ENCODE data around the gene RELB. TPM values are rescaled to one million over a fixed set of nuclear protein-coding genes. Genes with fewer than 3 reads are reported as not detected.

Gene RELB
- total RNA-seq, 1 experiment from 2014 or later, result 15.2 TPM

GRCh38 chr19:45086480-45086879, 85.2 kb downstream of the RELB start:
- no peaks in the 10 kb centered on the region for H3F3A ChIP-seq (ENCODE audit: low read length, unreplicated experiment)
- H3K36me3 ChIP-seq (ENCODE audit: low read depth, low read length), result no peaks in the 10 kb centered on the region; the same call in 1 of the 2 replicates
- no peaks in the 10 kb centered on the region for H3K9me3 ChIP-seq (ENCODE audit: low read length)
- no peaks in the 10 kb centered on the region for H3K9me2 ChIP-seq (replicated peaks; ENCODE audit: low read length)
- peaks cover 7% of the 10 kb centered on the region for H3K4me1 ChIP-seq (ENCODE audit: insufficient read depth, low read length)
- H3K27ac ChIP-seq (ENCODE audit: low read length), result no peak overlapping the region
- no peaks in the 10 kb centered on the region for H3K27me3 ChIP-seq (ENCODE audit: low read length)
- intact Hi-C loops (cut with micrococcal nuclease), result no loop called here
- H3K4me3 ChIP-seq (ENCODE audit: low read length), result no peak overlapping the region
- TF ChIP-seq EZH2 (IDR thresholded peaks at IDR 0.05; ENCODE audit: low read length, unreplicated experiment) (no peak), EZH2phosphoT487 (IDR thresholded peaks at IDR 0.05; ENCODE audit: borderline replicate concordance, low read length) (no peak), CTCF (conservative IDR thresholded peaks at IDR 0.05; ENCODE audit: low read depth, low read length) (no peak)
- ChIA-PET POLR2A (ENCODE audit: unreplicated experiment) (no interaction called here), CTCF (no interaction called here)
- ATAC-seq (no peak), DNase-seq (no peak)
- H2AFZ ChIP-seq (ENCODE audit: low read length), result no peak overlapping the region
- no peaks in the 10 kb centered on the region for H4K20me1 ChIP-seq (ENCODE audit: low read length)
- no peak overlapping the region for H3K4me2 ChIP-seq (ENCODE audit: low read length)
- peaks cover 19% of the 10 kb centered on the region for H3K79me2 ChIP-seq (ENCODE audit: low read length)
- no peak overlapping the region for H3K9ac ChIP-seq (ENCODE audit: low read length)
- no TSS peak for BruUV-seq (replicated peaks)

GRCh38 chr19:45087531-45087930, 86.3 kb downstream of the RELB start:
- DNase-seq (no peak), ATAC-seq (no peak)
- Histone ChIP-seq H3K4me2 (ENCODE audit: low read length) (no peak overlapping the region), H3F3A (ENCODE audit: low read length, unreplicated experiment) (no peaks in the 10 kb centered on the region), H2AFZ (ENCODE audit: low read length) (no peak overlapping the region), H3K27ac (ENCODE audit: low read length) (no peak overlapping the region), H3K4me1 (ENCODE audit: insufficient read depth, low read length) (peaks cover 11% of the 10 kb centered on the region), H3K79me2 (ENCODE audit: low read length) (peaks cover 9% of the 10 kb centered on the region), H3K4me3 (ENCODE audit: low read length) (no peak overlapping the region), H3K9ac (ENCODE audit: low read length) (no peak overlapping the region), H4K20me1 (ENCODE audit: low read length) (no peaks in the 10 kb centered on the region), H3K27me3 (ENCODE audit: low read length) (no peaks in the 10 kb centered on the region), H3K9me2 (replicated peaks; ENCODE audit: low read length) (no peaks in the 10 kb centered on the region), H3K36me3 (ENCODE audit: low read depth, low read length) (no peaks in the 10 kb centered on the region; the same call in 1 of the 2 replicates), H3K9me3 (ENCODE audit: low read length) (no peaks in the 10 kb centered on the region)
- intact Hi-C loops (cut with micrococcal nuclease), result no loop called here
- BruUV-seq (replicated peaks), result no TSS peak
- ChIA-PET POLR2A (ENCODE audit: unreplicated experiment) (no interaction called here), CTCF (no interaction called here)
- TF ChIP-seq EZH2 (IDR thresholded peaks at IDR 0.05; ENCODE audit: low read length, unreplicated experiment), result no peak
- TF ChIP-seq CTCF (conservative IDR thresholded peaks at IDR 0.05; ENCODE audit: low read depth, low read length), result no peak
- no peak for TF ChIP-seq EZH2phosphoT487 (IDR thresholded peaks at IDR 0.05; ENCODE audit: borderline replicate concordance, low read length)

Other genes starting within 250 kb of the RELB start
- 25.4 and 26.4 TPM in 2 replicates for gene CBLC, start 223.6 kb upstream of the RELB start, total RNA-seq (2014; rRNA removed)
- 12.9 and 18.7 TPM in 2 replicates for gene BCAM, start 192.4 kb upstream of the RELB start, total RNA-seq (2014; rRNA removed)
- 61.0 and 71.6 TPM in 2 replicates for gene NECTIN2, start 155.2 kb upstream of the RELB start, total RNA-seq (2014; rRNA removed)
- 190 and 201 TPM in 2 replicates for gene TOMM40, start 110.2 kb upstream of the RELB start, total RNA-seq (2014; rRNA removed)
- 2.7 and 3.6 TPM in 2 replicates for gene APOE, start 95.7 kb upstream of the RELB start, total RNA-seq (2014; rRNA removed)
- 2.7 and 3.3 TPM in 2 replicates for gene APOC1, start 86.9 kb upstream of the RELB start, total RNA-seq (2014; rRNA removed)
- gene APOC4, start 59.2 kb upstream of the RELB start, total RNA-seq (2014; rRNA removed), result not detected in 2 replicates
- not detected in 2 replicates for gene APOC2, start 55.4 kb upstream of the RELB start, total RNA-seq (2014; rRNA removed)
- gene CLPTM1, start 46.1 kb upstream of the RELB start, total RNA-seq (2014; rRNA removed), result 44.9 and 61.3 TPM in 2 replicates
- gene CLASRP, start 37.6 kb downstream of the RELB start, total RNA-seq (2014; rRNA removed), result 32.3 and 38.9 TPM in 2 replicates
- gene ZNF296, start 75.0 kb downstream of the RELB start, total RNA-seq (2014; rRNA removed), result 0.52 and 2.4 TPM in 2 replicates
- 22.3 and 35.5 TPM in 2 replicates for gene GEMIN7, start 77.8 kb downstream of the RELB start, total RNA-seq (2014; rRNA removed)
- gene PPP1R37, start 91.7 kb downstream of the RELB start, total RNA-seq (2014; rRNA removed), result 37.0 and 46.4 TPM in 2 replicates
- 0.75 and 1.1 TPM in 2 replicates for gene NKPD1, start 159.5 kb downstream of the RELB start, total RNA-seq (2014; rRNA removed)
- gene TRAPPC6A, start 176.8 kb downstream of the RELB start, total RNA-seq (2014; rRNA removed), result 18.3 and 23.2 TPM in 2 replicates
- 7.3 and 11.9 TPM in 2 replicates for gene BLOC1S3, start 177.3 kb downstream of the RELB start, total RNA-seq (2014; rRNA removed)
- gene EXOC3L2, start 243.9 kb downstream of the RELB start, total RNA-seq (2014; rRNA removed), result not detected in 2 replicates
- gene MARK4, start 249.8 kb downstream of the RELB start, total RNA-seq (2014; rRNA removed), result 12.1 and 21.8 TPM in 2 replicates